Measurements from ENCODE around the gene ANK3.

ANK3 gene

GRCh38 chr10:60413306-60414012 is 23.8 kb upstream of the ANK3 start:
- H3K27me3 ChIP-seq = no peaks in the 10 kb centered on the region
- no peak overlapping the region for H3K27ac ChIP-seq
- H3K4me3 ChIP-seq = no peak overlapping the region
- no peaks in the 10 kb centered on the region for H3K9me3 ChIP-seq
- no peak for DNase-seq
- peaks cover 0 to 9% (median 0%) of the 10 kb centered on the region in 4 donors for H3K4me1 ChIP-seq
- TF ChIP-seq CTCF (IDR thresholded peaks at IDR 0.05) = no peak
- intact Hi-C loops (cut with DNase I; ENCODE audit: low total_unique reads) = no loop called here
- H3K36me3 ChIP-seq = no peaks in the 10 kb centered on the region

- Histone ChIP-seq H3K27ac (no peak overlapping the region), H3K27me3 (no peaks in the 10 kb centered on the region), H3K4me1 (peaks cover 0 to 9% (median 0%) of the 10 kb centered on the region in 4 donors), H3K9me3 (no peaks in the 10 kb centered on the region), H3K4me3 (no peak overlapping the region), H3K36me3 (no peaks in the 10 kb centered on the region)
- no peak for TF ChIP-seq CTCF (IDR thresholded peaks at IDR 0.05)
- no peak for DNase-seq
- intact Hi-C loops (cut with DNase I; ENCODE audit: low total_unique reads) = no loop called here
Measured at GRCh38 chr10:60410970-60411369, 21.3 kb upstream of the ANK3 start.

GRCh38 chr10:60409202-60409601 is 19.5 kb upstream of the ANK3 start:
- intact Hi-C loops (cut with DNase I; ENCODE audit: low total_unique reads) = no loop called here
- no peak for TF ChIP-seq CTCF (IDR thresholded peaks at IDR 0.05)
- Histone ChIP-seq H3K4me3 (no peak overlapping the region), H3K4me1 (no peaks in the 10 kb centered on the region), H3K9me3 (no peaks in the 10 kb centered on the region), H3K36me3 (no peaks in the 10 kb centered on the region), H3K27ac (no peak overlapping the region), H3K27me3 (no peaks in the 10 kb centered on the region)
- DNase-seq = no peak

- Histone ChIP-seq H3K27ac (no peak overlapping the region), H3K4me1 (no peaks in the 10 kb centered on the region), H3K27me3 (no peaks in the 10 kb centered on the region), H3K36me3 (no peaks in the 10 kb centered on the region), H3K9me3 (peaks cover 0 to 9% (median 0%) of the 10 kb centered on the region in 3 donors), H3K4me3 (no peak overlapping the region)
- intact Hi-C loops (cut with DNase I; ENCODE audit: low total_unique reads) = no loop called here
- no peak for TF ChIP-seq CTCF (IDR thresholded peaks at IDR 0.05)
- no peak for DNase-seq
Measured at GRCh38 chr10:60406182-60406581, 16.5 kb upstream of the ANK3 start.

- Histone ChIP-seq H3K36me3 (no peaks in the 10 kb centered on the region), H3K4me3 (no peak overlapping the region), H3K9me3 (peaks cover 0 to 9% (median 0%) of the 10 kb centered on the region in 3 donors), H3K4me1 (no peaks in the 10 kb centered on the region), H3K27me3 (no peaks in the 10 kb centered on the region), H3K27ac (no peak overlapping the region)
- no peak for DNase-seq
- intact Hi-C loops (cut with DNase I; ENCODE audit: low total_unique reads) = no loop called here
- TF ChIP-seq CTCF (IDR thresholded peaks at IDR 0.05) = no peak
Measured at GRCh38 chr10:60405172-60405571, 15.5 kb upstream of the ANK3 start.
